ENCODE data around the gene SARDH.
"Not testable (repeated sequence)": the region's sequence is repeated elsewhere in the genome, so short reads cannot be mapped to it uniquely, and the experiment has no call there.

Gene SARDH

DNA sequence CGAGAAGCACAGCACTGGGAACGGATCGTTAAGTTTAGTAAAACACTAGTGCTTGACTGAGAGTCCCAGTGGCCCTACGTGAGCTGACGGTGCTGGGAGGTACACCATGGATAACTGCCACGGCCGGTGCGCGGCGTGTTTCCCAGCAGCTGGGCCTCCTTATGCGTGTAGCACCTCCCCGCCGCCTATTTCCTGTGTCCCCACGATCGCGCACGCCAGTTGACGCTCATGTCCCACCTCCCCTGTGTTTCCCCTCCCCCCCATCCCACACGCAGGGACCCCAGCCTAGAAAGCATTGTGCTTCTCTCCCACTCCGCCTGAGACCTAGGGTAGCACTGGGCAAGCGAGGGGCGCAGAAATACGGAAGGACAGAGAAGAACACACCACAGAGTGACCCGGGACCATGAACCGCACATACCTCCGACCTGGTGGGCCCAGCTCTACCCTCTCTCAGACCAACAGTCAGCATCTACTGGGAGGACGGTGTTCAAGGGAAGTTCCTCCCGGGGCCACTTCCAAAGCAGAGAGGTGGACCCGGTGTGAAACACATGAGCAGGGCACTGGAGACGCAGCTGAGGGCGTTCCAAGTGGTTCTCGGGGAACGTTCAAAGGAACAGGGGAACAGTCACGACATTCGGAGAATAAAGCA is 56.4 kb downstream of the SARDH start:
- DNase-seq, result no peak

DNA sequence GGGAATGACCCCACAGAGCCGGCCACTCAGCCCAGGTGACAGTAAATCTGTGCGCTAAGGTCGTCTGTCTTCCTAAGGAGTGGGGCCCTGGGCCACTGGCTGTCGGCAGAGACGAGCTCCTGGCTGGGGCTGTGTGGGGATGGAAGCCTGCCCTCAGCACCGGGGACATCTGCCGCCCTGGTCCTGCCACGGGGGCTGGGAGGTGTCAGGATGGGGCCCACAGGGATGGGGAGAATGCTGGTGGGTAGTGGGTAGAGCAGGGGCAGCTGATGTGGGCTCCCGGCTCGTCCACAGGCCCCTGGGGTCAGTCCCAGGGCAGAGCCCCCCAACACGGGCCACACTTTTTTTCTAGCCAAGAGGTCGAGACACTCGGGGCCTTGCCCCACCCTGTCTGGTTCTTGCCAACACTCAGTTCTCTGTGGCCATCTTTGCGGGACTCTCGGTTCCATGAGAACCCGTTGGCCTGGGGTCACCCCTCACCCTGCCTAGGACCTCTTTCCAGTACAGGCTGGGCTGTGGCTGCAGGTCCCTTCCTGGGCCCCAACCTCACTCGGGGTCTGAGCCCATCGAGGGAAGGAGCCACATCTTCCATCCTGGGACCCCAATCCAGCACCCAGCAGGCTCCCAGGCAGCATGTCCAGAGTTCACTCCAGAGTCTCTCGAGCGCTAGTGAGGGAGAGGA is 57.0 kb downstream of the SARDH start:
- no peak for DNase-seq

- DNase-seq, result no peak
Observed at GRCh38 chr9:133680250-133680975, 57.7 kb downstream of the SARDH start.

DNA sequence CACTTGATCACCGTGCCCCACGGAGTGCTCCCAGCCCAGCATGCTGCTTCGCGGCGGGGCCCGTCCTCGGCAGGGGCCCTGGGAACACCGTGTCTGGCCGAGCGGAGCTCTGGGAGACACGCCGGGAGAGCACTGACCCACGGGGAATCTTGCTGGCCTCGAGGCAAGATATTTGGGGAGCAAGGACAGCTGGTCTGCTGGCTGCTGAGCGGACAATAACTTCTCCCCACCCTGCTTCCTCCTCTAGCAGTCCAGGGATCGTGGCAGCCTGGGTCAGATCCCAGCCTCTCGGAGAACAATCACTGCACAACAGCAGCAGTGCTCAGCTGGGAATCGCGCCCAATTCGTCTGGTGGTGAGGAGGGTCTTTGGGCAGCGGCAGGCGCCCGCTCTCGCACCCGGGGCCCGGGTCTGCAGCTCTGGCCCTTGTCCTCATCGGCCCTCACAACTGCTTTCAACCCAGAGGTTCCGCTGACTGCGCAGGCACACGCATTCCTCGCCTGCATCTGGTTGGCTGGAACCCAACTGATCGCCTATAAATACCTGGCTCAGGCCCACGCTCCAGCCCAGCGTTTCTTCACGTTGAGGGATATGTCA is 58.6 kb downstream of the SARDH start:
- DNase-seq, result no peak

- no peak for DNase-seq
Observed at GRCh38 chr9:133679056-133679455, 59.1 kb downstream of the SARDH start.

DNA sequence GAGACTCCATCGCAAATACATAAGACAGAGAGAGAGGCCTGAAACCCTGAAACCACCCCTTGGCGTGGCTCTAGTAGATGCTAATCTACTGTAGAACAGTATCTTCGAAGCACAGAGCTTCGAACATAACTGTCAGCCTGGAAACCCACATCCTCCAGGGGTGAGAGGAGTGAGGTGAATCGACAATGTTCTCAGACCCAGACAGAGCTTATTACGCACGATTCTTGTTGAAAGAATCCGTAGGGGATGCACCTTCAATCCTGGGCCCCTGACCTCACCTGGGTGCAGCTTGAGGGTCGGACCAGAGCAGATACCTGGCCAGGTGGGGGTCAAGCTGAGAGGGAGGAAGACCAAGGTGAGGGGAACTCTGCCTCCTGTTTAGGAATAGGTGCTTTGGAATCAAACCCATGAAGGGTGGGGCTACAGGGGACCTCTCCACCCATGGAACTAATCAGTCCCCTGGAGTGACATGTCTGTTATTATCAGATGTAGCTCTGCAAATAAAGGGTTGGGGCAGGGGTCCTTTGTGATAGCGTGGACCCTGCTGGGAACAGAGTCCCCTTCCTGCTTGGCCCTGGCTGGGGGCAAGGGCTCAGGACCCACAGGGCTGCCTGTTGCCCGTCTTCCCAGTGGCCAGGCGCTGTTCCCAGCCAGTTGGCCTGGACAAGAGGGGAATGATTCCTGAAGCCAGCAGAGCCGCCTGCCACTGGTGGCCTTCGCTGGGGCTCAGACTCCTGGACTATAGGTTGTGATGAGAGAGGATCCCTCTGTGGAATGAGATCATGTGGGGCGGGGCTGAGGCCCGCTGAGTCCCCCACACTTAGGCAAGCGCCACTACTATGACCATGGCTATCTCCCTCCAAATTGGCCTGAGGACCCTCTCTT is 60.8 kb downstream of the SARDH start:
- DNase-seq, result no peak

- DNase-seq, result no peak
Observed at GRCh38 chr9:133676450-133676849, 61.7 kb downstream of the SARDH start.

DNA sequence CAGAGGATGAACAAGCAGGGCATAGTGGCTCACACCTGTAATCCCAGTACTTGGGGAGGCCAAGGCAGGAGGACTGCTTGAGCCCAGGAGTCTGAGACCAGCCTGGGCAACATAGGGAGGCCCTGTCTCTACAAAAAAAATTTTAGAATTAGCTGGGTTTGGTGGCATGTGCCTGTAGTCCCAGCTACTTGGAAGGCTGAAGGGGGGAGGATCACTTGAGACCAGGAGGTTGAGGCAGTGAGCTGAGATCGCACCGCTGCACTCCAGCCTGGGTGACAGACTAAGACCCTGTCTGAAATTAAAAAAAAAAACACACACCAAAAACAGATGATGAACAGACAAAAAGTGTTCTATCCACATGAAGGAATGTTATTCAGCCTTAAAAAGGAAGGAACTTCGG is 62.4 kb downstream of the SARDH start:
- DNase-seq, result not testable (repeated sequence)

DNA sequence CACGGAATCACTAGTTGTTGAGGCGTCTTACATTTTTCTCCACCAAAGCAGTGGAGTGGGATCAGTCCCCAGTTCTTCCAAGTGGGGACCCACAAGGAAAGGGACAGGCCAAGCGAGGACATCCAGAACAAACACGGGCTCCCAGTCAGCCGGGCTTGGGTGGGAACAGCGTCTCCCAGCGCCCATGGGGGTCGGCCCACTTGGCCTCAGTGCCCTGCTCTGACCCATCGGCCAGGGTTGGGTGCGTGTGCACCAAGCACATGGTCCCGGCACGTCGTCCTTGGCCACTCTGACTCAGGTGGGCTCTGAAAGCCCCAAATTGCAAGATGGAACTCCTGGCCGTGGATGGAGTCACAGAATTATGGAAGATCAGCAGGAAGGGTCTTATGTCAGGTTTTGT is 64.1 kb downstream of the SARDH start:
- no peak for DNase-seq

GRCh38 chr9:133673258-133673655 is 64.9 kb downstream of the SARDH start:
- peak in 1 of 2 experiments; percentile 16 for DNase-seq

DNA sequence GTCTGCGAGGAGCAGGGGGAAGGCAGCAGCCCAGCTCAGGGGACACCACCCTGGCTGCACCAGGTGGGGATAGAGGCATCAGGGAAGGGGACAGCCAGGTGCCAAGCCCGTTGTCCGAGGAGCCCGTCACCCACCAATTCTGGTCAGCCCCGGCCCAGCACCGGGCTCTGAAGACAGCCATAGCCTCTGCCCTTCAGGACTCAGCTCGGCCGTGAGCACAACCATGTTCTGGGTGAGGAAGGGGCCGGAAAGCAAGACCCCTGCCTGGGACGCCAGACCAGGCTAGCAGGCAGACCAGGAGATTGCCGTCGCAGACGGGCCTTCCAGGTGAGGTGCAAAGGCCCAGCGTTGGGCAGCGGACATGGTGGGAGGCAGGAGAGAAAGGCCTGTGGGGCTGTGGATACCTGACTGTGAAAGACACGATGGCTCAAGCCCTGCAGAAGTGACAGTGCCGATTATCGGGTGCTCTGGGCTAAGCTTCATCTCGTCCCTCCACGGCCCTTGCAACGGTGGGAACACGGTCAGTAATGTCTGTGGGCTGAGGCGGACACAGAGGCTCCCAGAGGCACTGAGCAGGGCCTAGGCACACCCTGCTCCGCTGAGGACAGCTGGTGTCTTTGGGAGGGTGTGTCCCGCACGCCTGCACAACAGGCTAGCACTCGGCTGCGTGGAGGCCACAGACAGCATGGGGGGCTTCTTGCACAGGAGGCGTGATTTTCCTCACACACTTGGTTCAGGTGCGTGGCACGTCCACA is 65.5 kb downstream of the SARDH start:
- DNase-seq, result no peak

- no peak for DNase-seq
Observed at GRCh38 chr9:133671371-133671770, 66.8 kb downstream of the SARDH start.

- no peak for DNase-seq
Observed at GRCh38 chr9:133670466-133670865, 67.7 kb downstream of the SARDH start.

DNA sequence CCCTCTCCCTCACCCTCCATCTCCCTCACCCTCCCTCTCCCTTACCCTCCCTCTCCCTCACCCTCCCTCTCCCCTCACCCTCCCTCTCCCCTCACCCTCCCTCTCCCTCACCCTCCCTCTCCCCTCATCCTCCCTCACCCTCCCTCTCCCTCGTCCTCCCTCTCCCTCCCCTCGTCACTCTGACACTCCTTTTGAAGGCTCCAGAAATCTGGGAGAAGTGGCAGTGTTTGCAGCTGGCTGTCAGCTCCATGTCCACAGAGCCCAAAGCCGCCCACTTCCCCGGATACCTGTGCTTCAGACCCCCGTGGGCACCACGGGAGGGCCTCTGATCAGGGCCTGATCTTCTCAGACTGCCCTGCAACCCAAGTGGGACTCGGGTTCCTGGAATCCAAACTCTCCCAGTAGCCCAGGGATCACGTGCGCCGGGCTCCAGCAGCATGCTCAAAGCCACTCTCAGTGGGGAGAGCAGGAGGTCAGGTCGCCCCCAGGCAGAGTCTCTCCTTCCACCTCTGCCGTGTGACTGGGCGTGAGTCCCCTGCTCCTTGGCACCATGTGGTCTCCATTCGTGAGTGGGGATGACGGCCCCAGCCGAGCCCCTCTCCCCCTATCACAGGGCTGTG is 68.9 kb downstream of the SARDH start:
- DNase-seq, result no peak

DNA sequence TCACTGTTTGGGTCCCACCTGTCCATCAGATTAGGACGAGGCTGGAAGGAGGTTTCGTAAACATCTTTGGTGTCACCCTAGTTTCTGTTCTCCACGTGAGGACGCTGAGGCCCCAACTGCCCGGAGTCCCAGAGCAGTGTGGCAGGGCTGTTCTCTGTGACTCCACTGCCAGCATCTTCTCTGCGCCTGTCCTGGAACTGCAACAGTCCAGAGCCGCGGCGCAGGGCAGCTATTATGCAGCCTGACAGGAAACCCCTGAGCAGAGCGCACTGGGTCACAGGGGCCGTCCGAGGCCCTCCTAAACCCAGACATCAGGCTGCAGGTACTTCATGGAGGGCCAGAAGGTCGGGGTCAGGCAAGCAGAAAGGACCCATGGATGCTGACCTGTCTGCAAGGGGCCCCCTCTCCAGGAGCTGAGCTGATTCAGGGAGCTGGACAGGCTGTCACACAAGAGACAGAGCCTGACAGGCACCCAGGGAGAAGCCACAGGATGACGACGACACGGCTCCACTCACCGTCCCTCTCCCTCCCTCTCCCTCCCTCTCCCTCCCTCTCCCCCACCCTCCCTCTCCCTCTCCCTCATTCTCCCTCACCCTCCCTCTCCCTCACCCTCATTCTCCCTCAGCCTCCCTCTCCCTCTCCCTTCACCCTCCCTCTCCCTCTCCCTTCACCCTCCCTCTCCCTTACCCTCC is 70.2 kb downstream of the SARDH start:
- no peak for DNase-seq

DNA sequence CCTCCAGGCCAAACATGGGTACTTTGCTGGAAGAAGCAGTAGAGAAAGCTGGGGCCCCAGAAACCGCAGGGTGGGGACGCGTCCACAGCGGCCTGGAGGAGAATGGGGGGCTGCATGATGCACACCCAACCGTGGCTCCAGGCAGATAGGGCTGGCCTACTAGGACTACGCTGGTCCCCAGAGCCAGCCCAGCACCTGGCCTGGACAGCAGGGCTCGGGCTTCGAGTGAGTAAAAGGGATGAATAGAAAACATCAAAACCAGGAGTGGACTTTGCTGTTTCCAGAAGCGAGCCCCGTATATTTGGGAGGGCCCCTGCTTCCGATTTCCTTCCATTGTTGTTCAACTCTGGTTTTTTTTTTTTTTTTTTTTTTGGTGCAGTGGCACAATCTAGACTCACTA is 71.3 kb downstream of the SARDH start:
- DNase-seq, result no peak

DNA sequence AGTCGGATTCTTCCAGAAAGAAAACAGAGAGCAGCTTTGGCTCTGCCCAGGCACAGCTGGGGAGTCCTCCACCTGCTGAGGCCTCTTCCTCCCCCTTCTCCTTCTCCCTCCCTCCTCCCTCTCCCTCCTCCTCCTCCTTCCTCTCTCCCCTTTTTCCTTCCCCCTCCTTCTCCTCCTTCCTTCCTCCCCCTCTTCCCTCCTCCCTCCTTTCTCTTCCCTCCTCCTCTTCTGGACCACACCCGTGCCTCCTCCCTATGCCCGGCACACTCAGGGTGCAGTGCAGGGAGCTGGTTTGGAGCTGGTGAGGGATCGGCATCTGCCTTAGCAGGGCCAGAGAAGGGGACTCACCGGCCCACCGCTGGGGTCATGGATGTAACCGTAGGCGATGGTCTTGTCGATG is 71.8 kb downstream of the SARDH start:
- DNase-seq, result no peak

GRCh38 chr9:133665535-133665934 is 72.6 kb downstream of the SARDH start:
- DNase-seq, result no peak

DNA sequence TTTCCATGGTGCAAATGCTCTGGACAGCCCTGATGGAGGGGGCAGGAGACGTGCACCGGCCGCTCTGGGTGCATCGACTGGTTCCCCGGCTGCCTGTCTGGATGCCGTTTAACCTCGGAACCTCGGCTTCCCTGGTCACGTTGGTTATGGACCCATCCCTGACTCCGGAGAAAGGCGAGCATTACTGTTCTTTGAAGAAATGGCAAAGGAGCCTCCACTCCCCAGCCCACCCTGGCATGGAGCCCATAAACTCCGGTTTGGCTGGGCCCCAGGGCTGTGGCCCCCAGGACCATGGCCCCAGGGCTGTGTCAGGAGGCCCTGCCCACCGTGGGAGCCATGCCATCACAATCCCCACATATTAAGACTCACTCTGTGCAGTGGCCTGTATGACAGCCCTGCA is 73.1 kb downstream of the SARDH start:
- no peak for DNase-seq

DNA sequence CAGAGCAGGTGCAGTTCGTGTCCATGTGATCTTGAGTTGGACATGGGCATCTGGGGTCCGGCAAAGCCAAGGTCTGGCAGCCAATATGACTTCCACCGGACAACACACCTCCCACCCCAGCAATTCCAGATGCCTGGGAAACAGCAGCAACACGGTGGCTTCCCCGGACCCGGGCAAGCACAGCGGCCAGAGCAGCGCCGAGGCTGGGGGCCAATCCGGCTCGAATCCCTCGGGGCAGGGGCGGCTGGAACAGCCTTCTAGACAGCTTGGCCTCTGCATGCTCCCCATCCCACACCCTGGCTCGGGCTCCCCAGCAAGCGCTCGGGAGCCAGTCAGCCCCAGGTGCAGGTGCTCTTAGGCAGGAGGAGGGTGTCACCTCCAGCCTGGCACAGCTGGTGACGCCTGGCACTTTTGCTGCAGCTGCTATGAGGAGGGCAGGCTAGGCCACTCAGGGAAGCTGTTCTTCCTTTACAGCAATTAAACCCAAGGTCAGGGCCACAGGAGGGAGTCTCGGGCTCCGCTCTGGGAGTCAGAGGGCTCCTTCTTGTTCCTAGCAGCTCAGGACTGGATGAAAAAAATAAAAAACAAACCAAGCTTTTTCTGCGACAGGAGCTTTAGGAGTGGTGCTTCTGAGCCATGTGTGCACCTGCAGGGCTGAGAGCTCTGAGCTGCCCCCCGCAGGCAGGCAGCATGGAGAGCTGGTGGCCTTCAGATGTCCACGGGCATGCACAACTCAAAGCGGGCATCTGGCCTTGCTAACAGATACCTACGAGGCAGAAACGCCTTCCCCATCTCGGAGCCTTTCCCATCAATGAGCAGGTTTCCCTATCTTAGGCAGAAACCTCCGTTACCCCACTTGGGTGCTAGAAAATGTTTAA is 73.7 kb downstream of the SARDH start:
- peak; percentile 50 to 80 for DNase-seq

Measured in NCI-H2081 (cell line).